Kidney (tissue), 14 donors: Measurements from ENCODE around the gene CCL23. TPM values are rescaled to one million over a fixed set of nuclear protein-coding genes. Genes with fewer than 3 reads are reported as not detected.
A peak's percentile ranks its signal among the peaks of the same experiment; 100 is the strongest.

Experiments used
- DNase-seq, 5 donors: peaks; one replicate each; pipeline ENCODE4 v3.0.0-alpha.2; 2013 to 2020
- FAIRE-seq: peaks from 2 replicates; lab custom pipeline; 2012; peaks lifted over from hg19 to GRCh38; lab: Jason Lieb, UNC
- H3K27ac ChIP-seq, 2 donors: one replicate each; pipeline ENCODE4 v1.7.0; 2013; ENCODE audit warnings: low read depth in 2 of 2, low read length in 2 of 2, inconsistent platforms in 1 of 2
- H3K27me3 ChIP-seq: one replicate; pipeline ENCODE4 v1.7.1; 2013; ENCODE audit warnings: low read length, inconsistent platforms; ENCODE audit not compliant: control insufficient read depth, insufficient read depth
- H3K36me3 ChIP-seq, 3 donors: one replicate each; pipeline versions ENCODE4 v1.7.0 to v1.7.1; 2013; ENCODE audit warnings: low read length in 3 of 3, control low read depth in 1 of 3, inconsistent platforms in 1 of 3; ENCODE audit not compliant: insufficient read depth in 3 of 3, control insufficient read depth in 2 of 3
- H3K4me1 ChIP-seq, 3 donors: one replicate each; pipeline versions ENCODE4 v1.7.0 to v1.7.1; 2013; ENCODE audit warnings: low read length in 3 of 3, inconsistent platforms in 1 of 3, low read depth in 1 of 3; ENCODE audit not compliant: control insufficient read depth in 2 of 3, insufficient read depth in 2 of 3
- H3K4me3 ChIP-seq, 3 donors: one replicate each; pipeline versions ENCODE4 v1.7.0 to v1.8.1; 2013; ENCODE audit warnings: low read length in 3 of 3, control low read depth in 1 of 3, inconsistent platforms in 1 of 3
- H3K9ac ChIP-seq, 3 donors: one replicate each; pipeline versions ENCODE4 v1.7.0 to v1.7.1; 2013; ENCODE audit warnings: low read length in 3 of 3, control low read depth in 1 of 3, inconsistent platforms in 1 of 3
- H3K9me3 ChIP-seq, 3 donors: one replicate each; pipeline versions ENCODE4 v1.7.0 to v1.7.1; 2013; ENCODE audit warnings: low read length in 3 of 3, control low read depth in 1 of 3, inconsistent platforms in 1 of 3; ENCODE audit not compliant: control insufficient read depth in 2 of 3, insufficient read depth in 1 of 3
- intact Hi-C: fragments of 100-400 bp; cut with DNase I; formaldehyde crosslinking; loops from one replicate; pipeline ENCODE4 v1.11.1; 2022
- polyA plus RNA-seq: library from polyadenylated mRNA; stranded (reverse); fragments of 350-450 nt; fragmentation: Illumina TruSeq; extraction: RNeasy Lipid Tissue Mini Kit (QIAGEN cat#74804); gene quantifications from one replicate; pipeline ENCODE4 v1.2.3, GENCODE V29; 2014; ENCODE audit warnings: low read depth, low replicate concordance; ENCODE audit not compliant: insufficient read depth
- total RNA-seq: library from RNA; stranded (reverse); fragmentation: NEBNext Ultra II Directional; extraction: Animal tissue kit (Norgen Biotek cat#: 25700); gene quantifications from one replicate; pipeline ENCODE4 v1.2.1, GENCODE V29; 2021
- TF ChIP-seq, protein P1 (sequence below): IDR thresholded peaks from 3 replicates; pipeline ENCODE4 v1.5.1; 2012; ENCODE audit warnings: mild to moderate bottlenecking, moderate library complexity, borderline replicate concordance; ENCODE audit not compliant: insufficient read depth; ENCODE audit errors: extremely low read depth
- donor health status: control.
- donor health status: control.
- donor health status: control.
- donor health status: control.
- donor health status: control.
- donor health status: DM: yes; HTN: yes; CAD: no.
- donor health status: Normal renal cell carcinoma (clear cell type).

CCL23 gene
- total and polyA plus RNA-seq, 2 donors from 2014 or later: 4.8 to 18.1 TPM

DNA sequence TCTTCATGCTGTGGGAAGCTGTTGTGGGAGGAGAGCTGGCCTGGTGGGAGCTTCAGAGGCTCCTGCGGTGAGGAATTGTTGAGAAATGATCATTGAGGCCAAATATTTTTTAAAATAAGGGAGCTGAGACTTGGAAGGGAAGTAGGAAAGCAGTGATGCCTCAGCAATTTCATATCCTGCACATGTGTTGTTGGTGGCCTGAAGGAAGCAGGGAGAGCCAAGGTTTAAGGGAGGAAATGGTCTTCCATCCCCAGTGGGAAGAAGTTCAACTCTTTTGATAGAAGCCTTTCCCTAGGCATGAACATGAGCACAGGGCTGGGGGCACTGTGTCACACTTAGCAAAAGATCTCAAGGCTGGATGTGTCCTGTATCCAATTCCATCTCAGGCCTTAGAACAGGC, 31.1 kb downstream of the CCL23 start, which contains the start of gene CCL14:
TSS of gene CCL14 (minus strand) at position 87 of the 400 bp plus-strand sequence. CDS start at position 7, 80 bp downstream.
- peak in 1 of 5 donors; percentile 17 for DNase-seq
- Histone ChIP-seq H3K4me1 (peaks cover 0 to 2% (median 0%) of the 10 kb centered on the region in 3 donors), H3K9ac (no peak within 1 kb of the TSS), H3K9me3 (no peaks in the 10 kb centered on the region), H3K27ac (no peak within 1 kb of the TSS), H3K4me3 (peak within 1 kb of the TSS in 2 of 3 donors; percentile 18 to 28), H3K36me3 (no peaks in the 10 kb centered on the region), H3K27me3 (no peaks in the 10 kb centered on the region)
- TF ChIP-seq, protein P1, sequence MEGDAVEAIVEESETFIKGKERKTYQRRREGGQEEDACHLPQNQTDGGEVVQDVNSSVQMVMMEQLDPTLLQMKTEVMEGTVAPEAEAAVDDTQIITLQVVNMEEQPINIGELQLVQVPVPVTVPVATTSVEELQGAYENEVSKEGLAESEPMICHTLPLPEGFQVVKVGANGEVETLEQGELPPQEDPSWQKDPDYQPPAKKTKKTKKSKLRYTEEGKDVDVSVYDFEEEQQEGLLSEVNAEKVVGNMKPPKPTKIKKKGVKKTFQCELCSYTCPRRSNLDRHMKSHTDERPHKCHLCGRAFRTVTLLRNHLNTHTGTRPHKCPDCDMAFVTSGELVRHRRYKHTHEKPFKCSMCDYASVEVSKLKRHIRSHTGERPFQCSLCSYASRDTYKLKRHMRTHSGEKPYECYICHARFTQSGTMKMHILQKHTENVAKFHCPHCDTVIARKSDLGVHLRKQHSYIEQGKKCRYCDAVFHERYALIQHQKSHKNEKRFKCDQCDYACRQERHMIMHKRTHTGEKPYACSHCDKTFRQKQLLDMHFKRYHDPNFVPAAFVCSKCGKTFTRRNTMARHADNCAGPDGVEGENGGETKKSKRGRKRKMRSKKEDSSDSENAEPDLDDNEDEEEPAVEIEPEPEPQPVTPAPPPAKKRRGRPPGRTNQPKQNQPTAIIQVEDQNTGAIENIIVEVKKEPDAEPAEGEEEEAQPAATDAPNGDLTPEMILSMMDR: no peak
- intact Hi-C loops: no loop called here
- FAIRE-seq: no peak

DNA sequence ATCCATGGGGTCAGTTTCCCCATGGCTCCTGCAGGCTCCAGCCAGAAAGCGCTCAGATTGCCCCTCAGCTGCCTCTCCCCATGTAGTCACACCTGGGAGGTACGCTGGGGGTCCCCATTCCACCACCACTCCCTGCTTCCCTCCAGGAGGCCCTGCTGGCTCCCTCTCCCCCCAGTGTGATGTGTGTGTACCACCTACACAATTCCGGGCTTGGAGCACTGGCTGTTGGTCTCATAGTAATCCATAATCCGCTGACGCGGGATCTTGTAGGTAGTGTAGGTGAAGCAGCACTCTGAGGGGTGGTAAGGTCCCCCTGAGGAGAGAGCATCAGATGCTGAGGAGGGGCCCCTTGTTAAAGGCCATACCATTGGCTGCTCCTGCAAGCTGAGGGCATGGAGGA, 33.6 kb downstream of the CCL23 start:
- Histone ChIP-seq H3K36me3 (no peaks in the 10 kb centered on the region), H3K27ac (no peak overlapping the region), H3K9ac (no peak overlapping the region), H3K9me3 (no peaks in the 10 kb centered on the region), H3K4me1 (peaks cover 0 to 2% (median 0%) of the 10 kb centered on the region in 3 donors), H3K27me3 (no peaks in the 10 kb centered on the region), H3K4me3 (no peak overlapping the region)
- no peak for FAIRE-seq
- TF ChIP-seq, protein P1: no peak
- DNase-seq: no peak
- intact Hi-C loops: no loop called here

DNA sequence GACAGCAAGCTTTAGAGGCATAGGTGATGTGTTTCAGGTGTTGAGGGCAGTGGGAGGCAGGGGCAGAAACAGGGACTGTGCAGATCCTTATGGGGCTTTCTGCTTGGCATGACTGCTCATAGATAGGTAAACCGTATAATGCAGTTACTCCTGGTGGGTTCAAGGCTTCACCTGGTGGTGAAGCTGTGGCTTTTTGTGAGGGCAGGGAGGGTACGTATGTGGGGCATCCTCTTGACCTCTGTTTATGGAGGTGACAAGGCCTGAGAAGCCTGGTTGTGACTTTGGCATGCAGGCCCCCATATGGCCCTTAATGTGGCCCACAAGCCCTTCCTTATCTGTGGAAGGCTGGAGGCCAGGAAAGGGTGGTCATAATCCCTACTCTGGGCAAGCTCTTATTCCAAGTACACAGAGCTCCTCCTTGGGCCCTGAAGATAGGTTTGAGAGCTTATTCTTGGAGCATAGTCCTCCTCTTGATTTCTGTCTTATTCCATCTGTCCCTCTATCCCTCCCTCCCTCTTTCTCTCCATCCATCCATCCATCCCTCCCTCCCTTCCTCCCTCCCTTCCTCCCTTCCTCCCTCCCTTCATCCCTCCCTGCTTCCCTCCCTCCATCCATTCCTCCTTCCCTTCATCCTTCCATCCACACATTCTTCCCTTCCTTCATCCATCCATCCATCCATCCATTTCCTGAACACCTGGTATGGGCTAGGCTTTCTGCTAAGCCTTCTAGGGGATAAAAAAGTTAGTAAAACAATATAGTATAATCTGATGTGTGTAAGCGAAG, 35.2 kb downstream of the CCL23 start:
- DNase-seq: no peak
- no peaks in the 10 kb centered on the region for H3K27me3 ChIP-seq
- TF ChIP-seq, protein P1: no peak
- intact Hi-C loops: no loop called here
- H3K4me3 ChIP-seq: no peak overlapping the region
- no peak overlapping the region for H3K27ac ChIP-seq
- no peak overlapping the region for H3K9ac ChIP-seq
- no peaks in the 10 kb centered on the region for H3K9me3 ChIP-seq
- H3K36me3 ChIP-seq: no peaks in the 10 kb centered on the region
- peaks cover 0 to 2% (median 0%) of the 10 kb centered on the region in 3 donors for H3K4me1 ChIP-seq
- no peak for FAIRE-seq
